Activated CD8-positive, alpha-beta memory T cell treated with anti-CD3 and anti-CD28 coated beads, Interleukin-2, amount 50 U/mL, for 4 hours (primary cell): ENCODE measurements around the gene MAN1A1.

ENCODE experiments used
- DNase-seq: peaks from one replicate; pipeline ENCODE4 v3.0.0-alpha.2; 2020

The MAN1A1 gene

DNA sequence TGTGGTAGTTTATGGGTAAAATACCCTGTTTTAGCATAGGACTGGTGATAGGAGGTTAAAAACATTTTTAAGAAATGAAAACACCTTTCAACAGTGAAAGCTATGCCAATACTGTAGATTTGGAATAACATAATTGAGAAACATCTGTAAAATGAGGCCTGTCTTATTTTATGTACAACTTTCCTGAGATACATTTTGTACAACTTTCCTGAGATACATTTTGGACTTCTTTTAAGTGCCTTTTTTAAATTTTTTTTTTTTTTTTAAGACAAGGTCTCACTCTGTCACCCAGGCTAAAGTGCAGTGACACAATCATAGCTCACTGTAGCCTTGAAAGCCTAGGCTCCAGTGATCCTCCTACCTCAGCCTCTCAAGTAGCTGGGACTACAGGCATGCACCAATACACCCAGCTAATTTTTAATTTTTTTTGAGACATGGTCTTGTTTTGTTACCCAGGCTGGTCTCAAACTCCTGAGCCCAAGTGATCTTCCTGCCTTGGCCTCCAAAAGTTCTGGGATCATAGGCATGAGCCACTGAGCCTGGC, 84.6 kb downstream of the MAN1A1 start:
- DNase-seq, result no peak

DNA sequence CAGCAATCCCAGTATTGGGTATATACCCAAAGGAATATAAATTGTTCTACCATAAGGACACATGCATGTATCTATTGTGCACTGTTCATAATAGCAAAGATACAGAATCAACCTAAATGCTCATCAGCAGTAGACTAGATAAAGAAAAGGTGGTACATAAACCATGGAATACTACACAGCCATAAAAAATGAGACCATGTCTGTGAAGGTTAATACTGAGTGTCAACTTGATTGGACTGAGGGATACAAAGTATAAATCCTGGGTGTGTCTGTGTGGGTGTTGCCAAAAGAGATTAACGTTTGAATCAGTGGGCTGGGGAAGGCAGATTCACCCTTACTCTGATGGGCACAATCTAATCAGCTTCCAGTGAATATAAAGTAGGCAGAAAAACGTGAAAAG, 86.9 kb downstream of the MAN1A1 start:
- DNase-seq, result no peak

DNA sequence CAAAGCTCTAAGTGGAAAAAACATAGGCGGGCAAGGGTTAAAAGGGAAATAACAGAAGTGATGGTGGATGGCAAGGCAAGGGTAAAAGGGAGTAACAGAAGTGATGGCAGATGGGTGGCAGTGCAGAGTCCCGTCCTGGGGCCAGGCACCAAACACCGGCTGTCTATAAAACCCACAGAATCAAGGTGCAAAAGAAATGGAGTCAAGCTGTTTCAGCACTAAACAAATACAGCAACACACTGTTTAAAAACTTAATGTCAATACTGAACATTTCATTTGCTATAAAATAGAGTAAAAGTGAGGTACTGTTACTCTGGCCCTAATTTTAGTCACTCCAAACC, 87.6 kb downstream of the MAN1A1 start:
- no peak for DNase-seq

DNA sequence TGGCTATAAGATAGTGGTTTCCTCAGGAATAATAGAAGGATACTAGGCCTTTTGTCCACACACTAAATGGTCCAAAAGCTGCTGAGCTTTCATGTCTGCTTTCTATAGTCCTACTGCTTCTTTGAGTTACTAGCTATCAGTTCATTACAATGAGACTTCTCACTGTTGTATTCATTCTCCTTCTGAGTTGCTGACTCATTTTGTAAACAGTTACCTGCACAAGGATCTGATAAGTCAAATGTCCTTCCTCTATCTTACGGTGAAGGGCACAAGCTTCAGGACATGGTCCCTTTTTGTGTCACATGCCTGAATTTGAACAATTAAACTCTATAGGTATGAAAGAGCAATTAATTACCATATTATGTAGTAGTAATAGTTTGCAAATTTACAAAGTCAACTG, 90.5 kb downstream of the MAN1A1 start:
- no peak for DNase-seq

DNA sequence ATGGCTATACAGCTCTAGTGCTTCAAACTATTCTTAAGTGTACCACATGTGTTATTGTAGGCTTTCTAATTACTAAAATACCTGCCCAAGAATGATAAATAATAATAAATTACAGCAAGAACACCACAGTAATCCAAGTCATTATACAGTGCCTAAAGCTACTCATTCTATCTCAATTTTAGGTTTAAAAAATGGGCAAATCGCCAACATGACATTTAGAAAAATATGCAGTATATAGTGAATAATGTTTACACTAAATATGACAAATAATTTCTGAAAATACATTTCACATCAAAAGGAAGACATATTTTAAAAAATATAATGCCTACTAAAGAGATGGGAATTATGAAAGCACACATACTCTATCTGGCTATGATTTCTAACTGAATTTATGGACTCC, 91.8 kb downstream of the MAN1A1 start:
- no peak for DNase-seq

DNA sequence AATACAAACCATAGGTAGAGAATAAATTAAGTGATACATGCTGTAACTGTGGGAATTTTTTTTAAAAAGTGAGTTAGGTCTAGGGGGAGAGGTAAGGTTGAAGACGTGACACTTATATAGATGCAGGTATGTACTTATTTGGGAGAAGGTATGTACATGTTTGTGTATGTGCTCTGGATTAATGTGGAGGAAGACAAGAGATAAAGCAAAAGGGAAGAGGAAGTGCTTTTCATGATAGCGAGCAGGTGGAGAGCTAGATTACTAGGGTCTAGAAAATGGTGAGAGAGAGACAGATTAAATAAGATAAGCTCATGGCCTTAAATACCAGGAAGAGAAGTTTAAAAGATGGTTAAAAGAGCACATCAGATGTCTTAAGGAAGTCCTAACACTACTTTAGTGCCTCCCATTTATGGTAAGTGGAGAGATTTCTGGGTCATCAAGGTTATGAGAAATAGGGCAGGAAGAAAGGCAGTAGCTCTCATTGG, 92.5 kb downstream of the MAN1A1 start:
- DNase-seq, result no peak

DNA sequence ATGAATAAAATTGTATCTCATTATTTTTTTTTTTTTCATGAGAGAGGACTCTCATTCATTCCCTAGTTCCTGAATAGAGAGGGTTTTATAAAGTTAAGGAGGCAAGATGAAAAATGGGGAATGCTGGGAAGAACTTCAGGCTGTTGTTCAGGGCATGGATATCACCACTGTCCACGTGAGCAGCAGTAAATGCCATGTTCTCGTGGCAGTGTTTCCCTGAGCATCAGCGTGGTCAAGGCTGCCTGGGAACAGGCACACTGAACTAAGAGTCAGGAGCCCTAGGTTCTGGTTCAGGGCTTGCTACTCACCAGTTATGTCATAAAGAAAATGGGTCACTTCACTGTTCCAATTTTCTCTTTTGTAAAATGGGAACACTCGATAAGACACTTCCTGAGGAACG, 93.2 kb downstream of the MAN1A1 start:
- no peak for DNase-seq

DNA sequence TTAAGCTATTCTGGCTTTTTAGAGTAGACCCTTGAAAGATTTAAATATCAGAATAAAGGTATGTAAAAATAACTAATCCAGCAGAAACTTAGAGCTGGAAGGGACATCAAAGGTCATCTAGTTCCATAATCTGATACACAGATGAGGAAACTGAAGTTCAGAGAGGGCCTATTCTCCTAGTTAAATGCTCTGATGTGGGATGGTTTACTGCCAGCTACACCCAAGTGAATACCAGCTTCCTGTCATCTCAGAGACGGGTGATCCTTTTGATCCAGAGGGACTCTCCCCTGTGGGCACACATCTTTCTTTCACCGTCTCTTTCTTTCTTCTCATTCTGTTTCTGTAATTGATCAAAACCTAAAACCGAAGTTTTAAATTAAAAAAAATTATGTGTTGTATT, 94.1 kb downstream of the MAN1A1 start:
- DNase-seq, result no peak

DNA sequence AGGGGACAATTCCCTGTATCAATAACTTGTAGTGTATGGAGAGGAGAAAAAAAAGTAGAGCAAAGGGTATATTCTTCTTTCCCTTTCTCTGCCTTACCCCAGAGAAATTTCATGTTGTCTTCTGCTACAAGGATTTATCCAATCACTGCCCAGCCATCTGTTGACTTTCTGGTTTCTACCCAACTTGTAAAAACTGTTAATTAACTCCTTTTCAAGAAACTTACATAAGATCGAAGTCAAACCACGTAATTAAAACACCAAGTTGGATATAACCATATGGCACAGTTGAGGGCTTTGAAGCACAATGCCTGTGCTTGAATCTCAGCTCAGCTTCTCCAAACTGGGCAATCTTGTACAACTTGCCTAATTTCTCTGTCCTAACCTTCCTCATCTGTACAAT, 99.5 kb downstream of the MAN1A1 start:
- no peak for DNase-seq

DNA sequence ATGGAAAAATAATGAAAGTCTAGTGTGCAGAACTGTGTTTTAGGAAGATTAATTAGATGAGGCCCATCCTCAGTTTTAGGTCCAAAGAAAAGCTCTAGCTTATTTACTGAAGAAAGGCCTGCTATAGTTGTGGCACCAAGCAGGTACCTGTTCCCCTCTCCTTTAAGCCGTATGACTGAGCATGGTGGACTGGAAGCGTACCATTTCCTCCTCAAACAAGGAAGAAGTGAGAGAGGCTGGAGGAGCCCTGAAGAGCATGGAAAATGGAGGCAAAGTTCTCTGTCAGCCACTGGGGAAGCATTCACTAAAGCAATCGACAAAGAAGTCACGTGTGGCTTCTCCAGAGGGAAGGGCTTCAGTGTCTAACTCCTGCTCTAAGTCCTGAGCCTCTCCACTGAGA, 100.2 kb downstream of the MAN1A1 start:
- DNase-seq, result no peak

DNA sequence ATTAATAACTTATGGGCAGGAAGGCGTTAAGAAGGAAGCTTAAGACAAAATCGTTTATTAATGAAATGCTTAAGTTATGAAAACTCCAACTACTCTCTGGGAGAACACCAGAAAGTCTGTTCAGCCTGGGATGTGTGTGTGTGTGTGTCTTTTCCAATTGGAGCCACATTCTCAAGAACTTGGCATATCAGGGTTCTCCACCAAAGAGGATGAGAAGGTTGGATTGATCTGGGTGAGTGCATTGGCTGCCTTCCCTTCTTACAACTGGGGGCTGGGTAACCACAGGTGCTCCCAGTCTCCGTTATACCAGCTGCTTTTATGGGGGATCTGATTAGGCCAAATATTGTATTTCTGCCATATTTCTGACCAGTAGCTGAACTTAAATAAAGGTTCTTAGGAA, 102.1 kb downstream of the MAN1A1 start:
- DNase-seq, result no peak

DNA sequence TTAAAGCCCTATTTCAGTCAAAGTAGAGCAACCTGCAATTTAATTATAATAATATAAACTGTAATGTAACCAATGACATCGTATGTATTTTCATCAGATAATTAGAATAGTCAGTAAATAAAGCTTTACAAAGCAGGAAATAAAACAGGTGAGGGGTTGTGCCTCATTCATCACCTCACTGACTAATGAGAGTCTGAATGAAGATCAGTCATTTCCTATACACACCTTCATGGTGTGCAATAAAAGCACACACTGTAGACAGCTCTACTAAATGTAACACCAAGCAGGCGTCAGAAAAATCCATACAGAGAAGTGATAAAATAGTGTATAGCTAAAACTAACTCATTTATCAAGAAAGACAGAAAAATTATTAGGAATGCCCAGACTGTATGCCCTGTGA, 105.9 kb downstream of the MAN1A1 start:
- DNase-seq, result no peak

DNA sequence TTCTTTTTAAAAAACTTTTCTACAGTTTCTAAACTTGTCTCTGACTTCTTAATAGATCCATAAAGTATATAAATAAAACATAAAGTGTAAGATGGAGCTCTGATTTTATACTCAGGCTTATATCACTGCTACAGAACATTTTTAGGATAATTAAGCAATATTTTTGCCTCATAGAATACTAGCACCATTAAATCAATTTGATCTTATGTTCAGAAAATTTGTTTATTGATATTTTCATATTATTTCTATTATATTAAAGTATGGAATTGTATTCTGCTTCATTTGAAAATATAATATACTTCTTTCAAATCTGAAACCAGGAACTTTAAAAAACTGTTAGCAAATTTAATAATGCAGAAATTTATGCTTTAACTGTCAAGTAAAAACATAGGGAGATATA, 106.5 kb downstream of the MAN1A1 start:
- no peak for DNase-seq

DNA sequence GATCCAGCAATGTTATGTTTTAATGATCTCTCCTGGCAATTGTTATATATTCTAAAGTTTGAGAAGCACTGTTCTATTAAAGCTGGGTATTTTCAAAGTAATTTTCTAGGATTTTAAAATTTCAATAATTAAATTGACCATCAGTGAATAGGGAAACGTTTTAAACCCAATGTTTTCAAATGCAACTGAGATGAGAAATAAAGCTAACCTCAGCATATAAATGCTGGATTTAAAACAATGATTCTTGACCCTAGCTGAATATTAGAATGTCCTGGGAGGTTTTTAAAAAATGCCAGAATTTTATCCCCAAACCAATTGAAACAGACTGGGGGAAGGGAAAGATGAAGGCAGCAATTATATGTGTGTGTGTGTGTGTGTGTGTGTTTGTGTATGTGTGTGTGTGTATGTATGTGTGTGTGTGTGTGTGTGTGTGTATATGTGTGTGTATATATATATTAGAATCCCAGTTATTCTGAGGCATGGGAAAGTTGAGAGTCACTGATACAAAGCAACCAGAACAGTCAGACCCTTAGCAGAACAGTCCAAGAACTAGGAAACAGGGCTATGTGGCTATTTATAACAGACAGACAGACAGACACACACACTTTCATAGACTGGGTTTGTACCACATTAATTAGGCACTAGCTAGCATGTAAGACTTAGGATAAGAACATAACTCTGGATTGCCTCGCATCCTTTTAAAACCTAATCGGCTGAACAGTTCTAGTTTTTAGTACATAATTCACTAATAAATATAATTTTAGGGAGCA, 107.8 kb downstream of the MAN1A1 start:
- no peak for DNase-seq

DNA sequence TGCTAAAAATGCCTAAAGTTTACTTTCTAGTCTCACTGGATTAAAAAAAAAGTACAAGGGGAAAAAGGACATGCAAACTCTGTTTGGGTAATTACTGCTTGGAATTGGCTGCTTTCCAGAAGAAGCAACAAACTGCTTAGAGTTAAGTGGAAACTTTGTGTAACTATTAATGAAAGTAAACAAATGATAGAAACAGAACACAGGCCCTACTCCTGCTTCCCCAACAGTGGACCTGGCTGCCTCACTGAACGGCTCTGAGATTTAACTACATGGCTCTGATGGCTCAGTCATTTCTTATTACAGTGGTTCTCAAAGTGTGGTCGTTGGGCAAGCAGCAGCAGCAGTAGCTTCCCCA, 108.5 kb downstream of the MAN1A1 start:
- no peak for DNase-seq

DNA sequence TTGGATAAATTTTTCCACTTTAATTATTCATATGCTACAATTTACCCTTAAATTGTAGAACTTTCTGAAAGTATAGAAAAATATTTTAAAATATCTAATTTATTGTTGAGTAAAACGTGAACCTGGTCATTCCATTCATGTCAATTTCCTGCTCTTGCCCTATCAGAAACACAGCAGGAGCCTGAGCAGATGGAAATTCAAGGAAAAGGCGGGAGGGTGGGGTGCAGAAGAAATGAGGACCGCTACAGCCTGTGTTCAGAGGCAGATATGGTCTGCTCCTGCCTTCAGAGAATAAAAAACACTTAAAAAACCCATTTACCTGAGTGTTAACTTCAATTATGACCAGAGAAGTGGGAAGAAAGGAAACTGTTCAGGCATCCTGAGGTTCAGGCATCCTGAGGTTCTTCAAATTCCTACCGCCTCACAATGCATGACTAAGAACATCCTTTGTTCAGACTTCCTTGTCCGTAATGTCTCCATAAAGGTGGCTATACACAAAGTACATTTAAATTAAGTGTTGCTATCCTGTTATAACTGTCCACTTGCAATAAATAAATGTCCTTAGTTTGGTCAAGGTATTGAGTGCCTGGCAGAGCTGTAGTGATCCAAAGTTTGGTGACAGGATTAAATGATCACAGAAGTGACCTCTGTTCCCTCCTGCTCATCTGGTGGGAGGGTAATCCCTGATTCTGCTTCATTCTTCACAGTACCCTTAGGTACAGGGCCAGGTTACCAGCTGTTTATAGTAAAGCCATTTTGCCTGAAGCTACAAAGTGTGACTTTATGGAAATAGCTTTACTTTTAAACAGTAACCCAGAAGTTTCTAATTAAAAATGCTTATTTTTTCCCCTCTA, 109.1 kb downstream of the MAN1A1 start:
- DNase-seq, result no peak

DNA sequence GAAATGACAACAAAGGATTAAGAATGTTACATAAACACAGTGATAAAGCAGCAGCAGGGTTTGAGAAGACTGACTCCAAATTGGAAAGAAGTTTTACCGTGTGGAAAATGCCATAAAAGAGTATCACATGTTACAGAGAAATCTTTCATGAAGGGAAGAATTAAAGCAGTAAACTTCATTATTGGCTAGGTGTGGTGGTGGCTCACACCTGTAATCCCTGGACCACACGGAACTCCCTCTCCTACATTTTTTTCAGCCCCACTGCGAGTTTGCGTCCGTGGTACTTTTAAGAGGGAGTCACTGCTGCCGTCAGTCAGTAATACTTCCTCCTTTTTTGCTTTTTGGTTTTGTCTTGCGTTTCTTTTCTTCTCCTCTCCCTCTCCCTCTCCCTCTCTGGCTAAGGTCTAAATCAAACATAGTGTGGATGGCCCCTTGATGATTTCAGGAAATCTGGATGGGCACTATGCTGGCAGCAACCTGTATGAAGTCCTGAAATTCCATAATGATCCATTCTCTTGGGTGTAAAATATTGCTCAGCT, 112.3 kb downstream of the MAN1A1 start:
- no peak for DNase-seq

DNA sequence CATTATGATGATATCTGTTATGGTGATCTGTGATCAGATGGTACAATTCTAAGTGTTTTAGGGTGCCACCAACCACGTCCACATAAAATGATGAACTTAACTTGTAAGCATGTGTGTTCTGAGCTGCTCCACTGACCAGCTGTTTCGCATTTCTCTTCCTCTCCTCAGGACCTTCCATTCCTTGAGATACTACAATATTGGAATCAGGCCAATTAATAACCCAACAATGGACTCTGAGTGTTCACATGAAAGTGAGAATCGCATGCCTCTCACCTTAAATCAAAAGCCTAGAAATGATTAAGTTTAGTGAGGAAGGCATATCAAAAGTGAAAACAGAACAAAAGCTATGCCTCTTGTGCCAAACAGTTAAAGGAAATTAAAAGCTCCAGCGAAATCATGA, 114.6 kb downstream of the MAN1A1 start:
- no peak for DNase-seq

DNA sequence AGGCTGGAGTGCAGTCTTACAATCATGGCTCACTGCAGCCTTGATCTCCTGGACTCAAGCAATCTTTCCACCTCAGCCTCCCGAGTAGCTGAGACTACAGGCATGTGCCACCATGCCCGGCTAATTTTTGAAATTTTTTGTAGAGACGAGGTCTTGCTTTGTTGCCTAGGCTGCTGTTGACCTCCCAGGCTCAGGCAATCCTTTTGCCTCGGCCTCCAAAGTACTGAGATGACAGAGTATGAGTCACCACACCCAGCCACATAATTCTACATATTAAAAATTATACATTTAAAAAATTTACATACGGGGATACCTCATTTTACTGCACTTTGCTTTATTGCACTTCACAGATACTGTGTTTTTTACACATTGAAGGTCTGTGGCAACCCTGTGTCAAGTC, 115.1 kb downstream of the MAN1A1 start:
- no peak for DNase-seq

DNA sequence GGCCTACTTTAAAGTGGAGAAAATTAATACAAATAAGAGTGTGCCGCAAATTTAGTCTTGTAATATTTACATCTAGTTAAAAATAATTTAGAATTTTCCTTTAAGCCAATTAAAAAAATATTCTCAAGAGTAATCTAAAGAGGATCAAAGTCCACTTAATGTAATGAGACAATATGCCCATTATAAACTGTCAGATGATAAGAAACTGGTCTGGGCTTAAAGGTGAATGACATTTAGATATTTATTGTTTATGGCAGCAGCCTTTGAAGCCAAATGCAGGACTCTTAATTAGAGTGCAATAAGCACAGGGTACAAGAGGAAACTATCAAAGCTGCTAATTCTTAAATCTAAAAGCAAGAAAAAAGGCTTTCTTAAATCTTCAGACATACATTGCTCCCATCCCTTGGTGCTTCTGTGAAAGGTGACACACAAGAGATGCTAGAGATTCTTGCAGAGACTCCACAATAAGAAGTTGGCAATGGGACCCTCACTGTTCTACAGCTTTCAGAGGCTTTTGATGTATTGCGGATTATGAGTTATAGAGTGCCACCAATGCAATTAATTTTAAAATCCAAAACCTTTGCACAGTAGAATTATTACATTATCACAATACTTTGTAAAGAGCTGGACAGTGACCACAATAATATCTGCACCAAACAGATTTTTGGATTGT, 116.1 kb downstream of the MAN1A1 start:
- no peak for DNase-seq

DNA sequence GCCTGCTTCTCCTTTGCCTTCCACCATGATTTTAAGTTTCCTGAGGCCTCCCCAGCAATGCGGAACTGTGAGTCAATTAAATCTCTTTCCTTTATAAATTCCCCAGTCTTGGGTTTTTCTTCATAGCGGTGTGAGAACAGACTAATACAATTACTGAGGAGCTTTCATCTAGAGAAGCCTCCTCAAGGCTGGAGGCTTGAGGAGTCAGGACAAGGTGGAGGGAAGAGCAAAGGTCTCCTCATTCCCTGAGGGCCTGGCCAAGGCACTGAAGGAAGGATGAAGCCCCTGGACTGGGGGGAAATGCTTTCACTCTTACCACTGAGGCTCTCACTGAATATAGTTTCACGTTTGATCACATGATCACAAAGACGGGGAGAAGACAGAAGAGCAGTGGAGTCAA, 118.2 kb downstream of the MAN1A1 start:
- no peak for DNase-seq

DNA sequence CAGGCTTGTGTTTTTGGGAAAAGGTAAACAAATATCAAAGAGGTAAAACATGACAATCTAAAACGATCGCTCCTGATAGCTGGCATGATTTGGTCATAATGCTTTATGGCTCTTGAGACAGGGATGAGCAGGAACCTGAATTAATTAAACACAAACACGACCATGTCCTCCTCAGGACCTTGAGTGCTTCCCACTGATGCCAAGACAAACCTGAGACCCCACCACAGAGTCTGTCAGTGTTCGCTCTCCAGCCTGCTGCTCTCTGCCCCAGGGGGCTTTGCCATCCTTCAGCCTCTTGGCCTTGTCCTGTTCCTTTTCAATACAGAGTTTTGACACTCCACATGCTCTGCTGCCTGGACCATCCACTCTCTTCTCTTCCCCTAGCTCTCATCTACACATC, 119.4 kb downstream of the MAN1A1 start:
- DNase-seq, result no peak

DNA sequence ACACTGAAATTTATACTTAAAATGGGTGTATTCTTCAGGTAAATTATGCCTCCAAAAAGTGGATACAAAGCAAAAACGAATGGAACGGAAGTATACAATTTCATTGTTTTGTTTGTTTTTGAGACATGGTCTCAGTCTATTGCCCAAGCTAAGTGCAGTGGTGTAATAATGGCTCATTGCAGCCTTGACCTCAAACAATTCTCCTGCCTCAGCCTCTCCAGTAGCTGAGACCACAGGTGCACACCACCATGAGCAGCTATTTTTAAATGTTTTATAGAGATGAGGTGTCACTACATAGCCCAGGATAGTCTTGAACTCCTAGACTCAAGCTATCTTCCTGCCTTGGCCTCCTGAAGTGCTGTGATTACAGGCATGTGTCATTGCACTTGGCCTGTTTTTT, 122.2 kb downstream of the MAN1A1 start:
- DNase-seq, result no peak
